GM21528 (cell line): Measurements from ENCODE around the gene TNFSF12.

Experiments
- ATAC-seq: cut with Tn5 transposase; IDR thresholded peaks from one replicate; pipeline ENCODE4 v1.9.1; 2021; ENCODE audit warnings: mild to moderate bottlenecking, moderate library complexity; ENCODE audit not compliant: unreplicated experiment, low FRiP score

The TNFSF12 gene

GRCh38 chr17:7563115-7563869, 14.4 kb downstream of the TNFSF12 start:
- ATAC-seq, result no peak

- ATAC-seq, result no peak
Observed at GRCh38 chr17:7569571-7569970, 20.7 kb downstream of the TNFSF12 start.

- no peak for ATAC-seq
Observed at GRCh38 chr17:7570351-7570750, 21.5 kb downstream of the TNFSF12 start.

- no peak for ATAC-seq
Observed at GRCh38 chr17:7572338-7572587, 23.4 kb downstream of the TNFSF12 start.

GRCh38 chr17:7572588-7573323, 23.9 kb downstream of the TNFSF12 start:
- peak; percentile 82 for ATAC-seq

GRCh38 chr17:7573324-7574080, 24.6 kb downstream of the TNFSF12 start:
- no peak for ATAC-seq

GRCh38 chr17:7574176-7574953, 25.5 kb downstream of the TNFSF12 start:
- ATAC-seq, result no peak

- ATAC-seq, result no peak
Observed at GRCh38 chr17:7575481-7575883, 26.6 kb downstream of the TNFSF12 start.

- ATAC-seq, result no peak
Observed at GRCh38 chr17:7575959-7576358, 27.1 kb downstream of the TNFSF12 start.

- ATAC-seq, result no peak
Observed at GRCh38 chr17:7576432-7576937, 27.6 kb downstream of the TNFSF12 start.

- ATAC-seq, result no peak
Observed at GRCh38 chr17:7577327-7578199, 28.7 kb downstream of the TNFSF12 start.

GRCh38 chr17:7579001-7579833, 30.4 kb downstream of the TNFSF12 start, which contains the start of gene CD68:
Gene CD68 (plus strand): TSS chr17:7579638. CDS start chr17:7579678, 40 bp downstream.
- ATAC-seq, result no peak

- ATAC-seq, result no peak
Observed at GRCh38 chr17:7579834-7580603, 31.2 kb downstream of the TNFSF12 start.

- no peak for ATAC-seq
Observed at GRCh38 chr17:7580604-7581575, 32.0 kb downstream of the TNFSF12 start.

- no peak for ATAC-seq
Observed at GRCh38 chr17:7582396-7583252, 33.8 kb downstream of the TNFSF12 start.
